ENCODE measurements around the gene KLHL34.

The KLHL34 gene, protein sequence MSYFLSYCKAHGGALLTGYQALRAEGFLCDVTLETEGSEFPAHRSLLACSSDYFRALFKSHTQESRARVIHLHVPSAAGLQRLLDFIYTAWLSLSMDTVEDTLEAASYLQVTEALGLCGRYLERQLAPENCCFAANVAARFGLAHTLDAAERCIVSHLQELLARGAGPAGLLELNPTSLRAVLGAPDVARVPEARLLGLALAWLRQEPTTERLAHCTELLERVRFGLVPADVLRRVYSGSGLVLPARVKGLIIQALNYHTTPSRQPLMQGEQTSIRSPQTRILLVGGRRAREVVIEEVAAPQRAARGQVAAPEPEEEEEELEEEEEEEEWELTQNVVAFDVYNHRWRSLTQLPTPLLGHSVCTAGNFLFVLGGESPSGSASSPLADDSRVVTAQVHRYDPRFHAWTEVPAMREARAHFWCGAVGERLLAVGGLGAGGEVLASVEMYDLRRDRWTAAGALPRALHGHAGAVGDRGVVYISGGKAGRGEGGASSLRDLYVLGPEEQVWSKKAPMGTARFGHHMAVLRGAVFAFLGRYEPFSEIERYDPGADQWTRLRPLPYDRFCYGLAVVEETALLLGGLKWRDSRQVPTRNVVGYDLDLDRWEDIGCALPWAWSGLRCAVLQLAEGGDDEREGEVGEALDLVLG

DNA sequence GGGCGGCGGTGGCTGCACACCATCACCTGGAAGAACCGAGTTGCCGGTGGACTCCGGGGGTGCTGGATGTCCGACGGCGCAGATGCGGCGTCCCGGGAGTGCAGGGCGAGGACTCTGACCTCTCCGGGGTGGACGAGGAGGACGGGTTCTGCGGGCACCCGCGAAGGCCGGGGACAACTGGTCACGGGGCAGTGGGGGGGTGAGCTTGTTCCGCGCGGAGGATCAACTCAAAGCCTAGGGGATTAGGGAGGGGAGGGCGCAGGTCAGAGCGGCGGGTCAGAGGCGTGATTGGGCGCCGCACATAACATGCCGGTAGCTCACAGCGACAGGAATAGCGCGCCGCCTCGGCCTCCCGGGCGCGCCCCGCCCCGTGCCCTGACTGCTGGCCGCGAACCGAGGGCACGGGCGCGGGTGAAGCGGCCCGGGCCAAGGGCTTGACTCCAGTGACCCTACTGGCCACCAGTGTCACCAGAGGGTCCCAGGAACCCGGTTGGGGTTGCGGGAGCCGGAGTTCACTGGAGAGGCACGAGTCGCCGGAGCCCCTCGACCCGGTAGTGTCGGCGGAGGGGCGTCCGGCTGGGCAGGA is at the start of gene KLHL34:
KLHL34 (minus strand) TSS at position 179 of the 586 bp plus-strand sequence. CDS start 542 bp downstream, outside the sequence.
- DNase-seq (ENCODE audit: low read depth in 2 of 2), result no peak

GRCh38 chrX:21705225-21705624 is 47.1 kb upstream of the KLHL34 start:
- DNase-seq (ENCODE audit: low read depth in 2 of 2), result no peak

DNA sequence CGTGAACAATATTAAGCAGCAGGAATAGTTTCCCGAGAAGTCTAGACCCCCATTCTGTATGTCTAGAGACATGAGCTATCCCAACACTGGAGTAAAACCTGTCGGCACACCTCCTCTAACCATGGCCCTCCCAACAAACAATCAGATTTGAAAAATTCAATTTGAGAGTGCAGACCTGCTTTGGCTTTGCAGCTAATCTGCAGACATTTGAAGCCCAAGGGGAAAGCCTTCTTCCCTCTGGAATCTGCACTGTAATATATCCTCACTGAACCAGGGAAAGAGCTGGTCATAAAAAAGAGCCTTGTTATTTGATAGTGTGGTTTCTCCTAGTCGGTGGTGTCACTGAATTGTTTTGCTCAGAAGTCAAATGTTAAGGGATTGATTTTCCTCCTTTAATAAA is 44.6 kb upstream of the KLHL34 start:
- DNase-seq (ENCODE audit: low read depth in 2 of 2), result no peak

GRCh38 chrX:21700967-21701366 is 42.8 kb upstream of the KLHL34 start:
- no peak for DNase-seq (ENCODE audit: low read depth in 2 of 2)

GRCh38 chrX:21700275-21700674 is 42.1 kb upstream of the KLHL34 start:
- no peak for DNase-seq (ENCODE audit: low read depth in 2 of 2)

DNA sequence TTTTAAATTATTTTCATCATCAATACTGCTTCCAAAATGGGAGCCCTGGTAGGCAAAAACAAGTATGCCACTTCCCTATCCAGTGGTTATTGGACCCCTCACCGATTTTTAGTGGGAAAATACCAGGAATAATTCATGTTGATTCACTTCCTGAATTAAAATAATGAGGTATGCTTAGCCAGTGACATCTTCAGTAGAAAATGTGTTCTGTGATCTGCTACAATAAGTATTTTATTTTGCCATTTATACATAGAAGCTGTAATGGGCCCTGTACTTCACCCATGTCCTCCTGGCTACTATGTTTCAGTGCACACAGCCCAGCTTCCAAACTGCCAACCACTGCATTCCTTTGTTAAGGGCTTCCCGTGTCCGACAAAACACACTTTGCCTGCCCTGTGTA is 41.0 kb upstream of the KLHL34 start:
- no peak for DNase-seq (ENCODE audit: low read depth in 2 of 2)

DNA sequence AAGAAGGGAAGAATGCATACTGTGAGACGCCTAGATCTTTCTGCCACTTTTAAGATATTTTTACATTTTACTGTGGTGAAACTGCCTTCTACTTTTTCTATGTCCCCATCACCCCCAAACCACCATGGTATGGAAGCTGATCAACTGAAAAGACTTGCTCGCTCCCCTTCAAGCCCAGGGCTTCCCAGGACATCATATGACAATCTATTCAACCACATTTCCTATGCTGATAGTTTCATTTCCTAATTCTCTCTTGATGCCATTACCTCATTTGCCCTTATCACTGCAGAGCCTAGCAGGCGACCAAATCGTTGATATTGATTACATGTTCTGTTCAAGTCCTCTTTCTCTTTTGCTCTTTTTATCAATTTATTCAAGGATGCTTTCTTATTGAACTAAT is 40.1 kb upstream of the KLHL34 start:
- DNase-seq (ENCODE audit: low read depth in 2 of 2), result no peak

DNA sequence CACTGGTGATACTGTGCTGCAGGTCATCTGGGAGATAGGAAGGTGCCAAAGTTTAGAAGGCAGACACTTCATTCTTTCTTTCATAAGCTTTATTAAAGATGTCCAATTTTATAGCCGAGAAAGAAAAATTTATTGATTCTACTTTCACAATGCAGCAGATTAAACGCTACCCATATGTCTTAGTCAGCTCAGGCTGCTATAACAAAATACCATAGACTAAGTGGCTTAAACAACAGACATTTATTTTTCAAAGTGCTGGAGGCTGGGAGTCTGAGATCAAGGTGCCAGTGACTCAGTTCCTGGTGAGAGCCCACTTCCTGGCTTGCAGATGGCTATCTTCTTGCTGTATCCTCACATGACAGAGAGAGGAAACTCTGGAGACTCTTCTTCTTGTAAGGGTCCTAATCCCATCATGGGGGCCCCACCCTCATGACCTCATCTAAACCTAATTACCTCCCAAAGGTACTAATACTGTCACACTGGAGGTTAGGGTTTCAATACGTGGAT is 33.4 kb upstream of the KLHL34 start:
- no peak for DNase-seq (ENCODE audit: low read depth in 2 of 2)

- DNase-seq (ENCODE audit: low read depth in 2 of 2), result no peak
Observed at GRCh38 chrX:21683941-21684340, 25.8 kb upstream of the KLHL34 start.

GRCh38 chrX:21678048-21678612 is 20.0 kb upstream of the KLHL34 start:
- no peak for DNase-seq (ENCODE audit: low read depth in 2 of 2)

DNA sequence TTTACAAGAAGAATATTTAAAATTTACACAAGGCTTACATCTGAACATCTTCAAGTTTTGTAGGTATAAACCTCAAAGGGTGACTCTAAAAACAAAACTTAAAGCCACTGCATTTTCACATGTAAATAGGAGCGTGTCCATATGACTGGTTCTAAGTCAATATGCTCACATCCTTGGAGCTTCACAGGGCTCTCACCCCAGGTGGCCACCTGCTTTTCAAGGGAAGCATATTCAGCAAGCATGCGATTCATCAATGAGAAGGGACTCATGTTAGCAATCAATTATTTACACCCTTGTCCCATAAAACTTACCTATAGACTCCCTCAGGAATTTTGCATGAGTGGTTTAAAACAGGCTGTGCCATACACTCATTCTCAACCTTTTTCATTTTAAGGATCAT is 17.8 kb upstream of the KLHL34 start:
- DNase-seq (ENCODE audit: low read depth in 2 of 2), result no peak

GRCh38 chrX:21674430-21675186 is 16.5 kb upstream of the KLHL34 start:
- DNase-seq (ENCODE audit: low read depth in 2 of 2), result no peak

DNA sequence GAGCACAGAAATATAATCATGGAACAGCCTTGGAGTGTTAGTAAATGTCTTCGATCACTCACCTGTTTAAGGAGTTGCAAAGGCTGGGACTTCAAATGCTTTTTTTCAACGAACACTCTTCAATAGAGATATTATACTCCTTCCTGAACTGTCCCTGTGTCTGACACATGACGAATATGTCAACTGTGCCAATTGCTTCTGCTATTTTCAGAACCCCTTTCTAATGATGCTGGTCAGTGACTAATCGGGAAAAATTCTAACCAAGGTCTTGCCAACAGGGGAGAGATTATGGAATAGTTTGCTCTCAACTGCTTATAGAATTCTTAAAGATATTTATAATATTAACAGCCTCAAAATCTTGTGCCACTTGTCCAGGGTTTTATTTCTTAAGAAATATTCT is 8.5 kb upstream of the KLHL34 start:
- no peak for DNase-seq (ENCODE audit: low read depth in 2 of 2)

- DNase-seq (ENCODE audit: low read depth in 2 of 2), result no peak
Observed at GRCh38 chrX:21666252-21666651, 8.1 kb upstream of the KLHL34 start.

DNA sequence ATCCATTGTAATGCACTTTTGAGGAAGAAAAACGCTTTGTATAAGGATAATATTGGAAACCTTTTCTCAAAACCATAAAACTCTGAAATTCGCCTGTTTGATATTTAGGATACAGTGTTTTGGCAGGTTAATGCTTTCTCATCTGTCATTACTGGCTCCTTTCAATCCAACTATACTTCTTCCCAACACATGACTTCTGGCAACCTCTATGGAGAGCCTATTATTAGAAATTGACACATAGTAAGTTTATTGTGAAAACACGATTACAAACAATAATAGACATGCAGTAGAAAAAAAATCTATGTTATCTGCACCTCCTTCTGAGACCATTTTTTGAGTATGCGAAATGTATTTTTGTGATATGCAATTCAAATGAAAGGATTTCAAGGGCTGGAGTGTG is 4.6 kb upstream of the KLHL34 start:
- no peak for DNase-seq (ENCODE audit: low read depth in 2 of 2)

- no peak for DNase-seq (ENCODE audit: low read depth in 2 of 2)
Observed at GRCh38 chrX:21661316-21661715, 3.2 kb upstream of the KLHL34 start.

DNA sequence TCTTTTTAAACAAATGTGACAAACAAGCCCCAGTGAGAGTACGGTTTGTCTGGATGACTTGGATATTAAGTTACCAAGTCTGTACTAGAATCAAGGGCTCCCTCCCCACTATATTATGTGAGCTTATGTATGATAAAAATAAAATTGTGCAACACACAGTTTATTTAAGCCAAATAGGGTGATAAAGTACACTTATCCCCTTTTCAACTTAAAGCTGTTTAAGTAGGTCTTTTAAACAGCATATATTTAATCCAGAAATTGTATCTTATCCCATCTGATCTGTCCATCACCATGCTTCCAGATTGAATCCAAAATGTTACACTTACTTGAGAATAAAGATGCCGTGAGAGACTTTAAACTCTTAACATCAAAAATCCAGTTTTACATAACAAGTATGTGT is 2.0 kb upstream of the KLHL34 start:
- no peak for DNase-seq (ENCODE audit: low read depth in 2 of 2)

DNA sequence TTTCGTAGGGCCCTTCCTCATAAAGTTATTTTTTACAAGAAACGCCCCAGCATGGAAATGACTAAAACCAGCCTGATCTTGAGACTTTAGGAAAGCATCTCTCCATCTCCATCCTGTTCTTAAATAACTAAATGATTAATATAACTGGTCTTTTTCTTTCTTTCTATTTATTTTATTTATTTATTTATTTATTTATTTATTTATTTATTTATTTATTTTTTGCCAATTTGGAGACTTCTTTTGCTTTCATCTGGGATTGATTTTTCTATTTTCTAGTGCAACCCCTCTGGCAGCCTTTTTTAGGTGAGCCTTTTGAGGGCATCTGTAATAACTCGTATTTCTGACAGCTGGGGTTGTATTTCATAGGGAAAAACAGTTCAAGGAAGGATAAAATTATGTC is 1.2 kb upstream of the KLHL34 start:
- no peak for DNase-seq (ENCODE audit: low read depth in 2 of 2)

- DNase-seq (ENCODE audit: low read depth in 2 of 2), result no peak
Observed at GRCh38 chrX:21658746-21659145, 616 bp upstream of the KLHL34 start.

DNA sequence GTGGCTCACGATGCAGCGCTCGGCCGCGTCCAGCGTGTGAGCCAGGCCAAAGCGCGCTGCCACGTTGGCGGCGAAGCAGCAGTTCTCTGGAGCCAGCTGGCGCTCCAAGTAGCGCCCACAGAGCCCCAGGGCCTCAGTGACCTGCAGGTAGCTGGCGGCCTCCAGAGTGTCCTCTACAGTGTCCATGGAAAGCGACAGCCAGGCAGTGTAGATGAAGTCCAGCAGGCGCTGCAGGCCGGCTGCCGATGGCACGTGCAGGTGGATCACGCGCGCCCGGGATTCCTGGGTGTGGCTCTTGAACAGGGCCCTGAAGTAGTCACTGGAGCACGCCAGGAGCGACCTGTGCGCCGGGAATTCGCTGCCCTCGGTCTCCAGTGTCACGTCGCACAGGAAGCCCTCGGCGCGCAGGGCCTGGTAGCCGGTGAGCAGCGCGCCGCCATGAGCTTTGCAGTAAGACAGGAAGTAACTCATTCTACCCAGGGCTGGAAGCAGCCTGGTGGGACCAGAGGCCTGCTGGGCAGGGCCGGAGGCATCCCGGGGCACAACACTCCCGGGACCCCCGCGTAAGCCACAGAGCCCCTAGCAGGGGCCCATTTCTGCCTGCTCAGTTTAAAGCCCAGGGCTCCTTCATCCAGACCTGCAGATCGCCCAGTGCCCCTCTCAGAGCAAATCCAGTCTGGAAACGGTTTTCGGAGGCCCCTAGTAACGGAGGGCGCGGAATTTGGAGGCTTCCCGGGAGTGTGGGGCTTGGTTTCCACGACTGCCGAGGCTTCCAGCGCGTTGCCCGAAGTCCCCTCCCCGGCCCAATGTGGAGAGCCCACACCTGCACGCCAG is 595 bp downstream of the KLHL34 start:
- no peak for DNase-seq (ENCODE audit: low read depth in 2 of 2)
